Measurements from ENCODE around the gene TRIM17.
"Not testable (repeated sequence)": the region's sequence is repeated elsewhere in the genome, so short reads cannot be mapped to it uniquely, and the experiment has no call there.

TRIM17 gene

GRCh38 chr1:228437424-228437962 lies 20.8 kb upstream of the TRIM17 start:
- CTCF ChIA-PET: no interaction called here
- Histone ChIP-seq H3K27ac (ENCODE audit: extremely low read depth, low read depth, low read length) (no peak overlapping the region), H3K36me3 (ENCODE audit: control insufficient read depth in 2 of 2, insufficient read depth in 1 of 2, low read length in 2 of 2) (no peaks in the 10 kb centered on the region), H3K4me1 (ENCODE audit: control insufficient read depth, insufficient read depth, low read length) (no peaks in the 10 kb centered on the region), H3K9me3 (ENCODE audit: control insufficient read depth, insufficient read depth, low read depth, low read length) (no peaks in the 10 kb centered on the region), H3K4me3 (ENCODE audit: low read depth, low read length) (no peak overlapping the region)
- TF ChIP-seq ZNF23 (tag by site-specific recombination; IDR thresholded peaks at IDR 0.05; ENCODE audit: borderline replicate concordance) (no peak), PRDM2 (tag by site-specific recombination; IDR thresholded peaks at IDR 0.05; ENCODE audit: borderline replicate concordance) (no peak), PRDM6 (tag by site-specific recombination; IDR thresholded peaks at IDR 0.05) (no peak), KLF7 (tag by site-specific recombination; IDR thresholded peaks at IDR 0.05; ENCODE audit: borderline replicate concordance) (no peak), ZNF157 (tag by site-specific recombination; IDR thresholded peaks at IDR 0.05) (no peak), FEZF1 (tag by site-specific recombination; IDR thresholded peaks at IDR 0.05) (no peak), ZNF404 (tag by site-specific recombination; IDR thresholded peaks at IDR 0.05) (no peak), ZNF292 (tag by site-specific recombination; IDR thresholded peaks at IDR 0.05; ENCODE audit: borderline replicate concordance, low read depth) (no peak), ZNF24 (tag by site-specific recombination; IDR thresholded peaks at IDR 0.05) (no peak), ZFHX2 (tag by site-specific recombination; conservative IDR thresholded peaks at IDR 0.05) (no peak), ZNF350 (tag by site-specific recombination; IDR thresholded peaks at IDR 0.05) (no peak), ZNF19 (tag by site-specific recombination; IDR thresholded peaks at IDR 0.05; ENCODE audit: low read depth) (no peak), ZNF558 (tag by site-specific recombination; IDR thresholded peaks at IDR 0.05) (no peak)
- TF ChIP-seq, protein P1, sequence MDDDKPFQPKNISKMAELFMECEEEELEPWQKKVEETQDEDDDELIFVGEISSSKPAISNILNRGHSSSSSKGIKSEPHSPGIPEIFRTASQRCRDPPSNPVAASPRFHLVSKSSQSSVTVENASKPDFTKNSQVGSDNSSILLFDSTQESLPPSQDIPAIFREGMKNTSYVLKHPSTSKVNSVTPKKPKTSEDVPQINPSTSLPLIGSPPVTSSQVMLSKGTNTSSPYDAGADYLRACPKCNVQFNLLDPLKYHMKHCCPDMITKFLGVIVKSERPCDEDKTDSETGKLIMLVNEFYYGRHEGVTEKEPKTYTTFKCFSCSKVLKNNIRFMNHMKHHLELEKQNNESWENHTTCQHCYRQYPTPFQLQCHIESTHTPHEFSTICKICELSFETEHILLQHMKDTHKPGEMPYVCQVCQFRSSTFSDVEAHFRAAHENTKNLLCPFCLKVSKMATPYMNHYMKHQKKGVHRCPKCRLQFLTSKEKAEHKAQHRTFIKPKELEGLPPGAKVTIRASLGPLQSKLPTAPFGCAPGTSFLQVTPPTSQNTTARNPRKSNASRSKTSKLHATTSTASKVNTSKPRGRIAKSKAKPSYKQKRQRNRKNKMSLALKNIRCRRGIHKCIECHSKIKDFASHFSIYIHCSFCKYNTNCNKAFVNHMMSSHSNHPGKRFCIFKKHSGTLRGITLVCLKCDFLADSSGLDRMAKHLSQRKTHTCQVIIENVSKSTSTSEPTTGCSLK (tag by site-specific recombination; IDR thresholded peaks at IDR 0.05): no peak
- POLR2A ChIA-PET: no interaction called here

- TF ChIP-seq TRIM28 (IDR thresholded peaks at IDR 0.05; ENCODE audit: borderline replicate concordance, low read length) (no peak), YY2 (tag by site-specific recombination; IDR thresholded peaks at IDR 0.05) (no peak), PRDM1 (tag by site-specific recombination; IDR thresholded peaks at IDR 0.05) (no peak), ZNF324 (tag by site-specific recombination; IDR thresholded peaks at IDR 0.05) (no peak), ZXDB (tag by site-specific recombination; IDR thresholded peaks at IDR 0.05) (no peak), ZNF585B (tag by site-specific recombination; IDR thresholded peaks at IDR 0.05) (no peak)
- CTCF ChIA-PET: interaction anchor here (0.6 to 2.9 kb wide), 3 partner anchors 10 to 295 kb away, joined by 3 to 7 read pairs (median 3); a partner anchor contains a TSS
- Histone ChIP-seq H3K27ac (ENCODE audit: extremely low read depth, low read depth, low read length) (no peak overlapping the region), H3K9me3 (ENCODE audit: control insufficient read depth, insufficient read depth, low read depth, low read length) (no peaks in the 10 kb centered on the region), H3K4me1 (ENCODE audit: control insufficient read depth, insufficient read depth, low read length) (no peaks in the 10 kb centered on the region), H3K4me3 (ENCODE audit: low read depth, low read length) (no peak overlapping the region), H3K36me3 (ENCODE audit: control insufficient read depth in 2 of 2, insufficient read depth in 1 of 2, low read length in 2 of 2) (no peaks in the 10 kb centered on the region)
- POLR2A ChIA-PET: no interaction called here
These were observed 18.0 kb upstream of the TRIM17 start for GRCh38 chr1:228434689-228435088.

DNA sequence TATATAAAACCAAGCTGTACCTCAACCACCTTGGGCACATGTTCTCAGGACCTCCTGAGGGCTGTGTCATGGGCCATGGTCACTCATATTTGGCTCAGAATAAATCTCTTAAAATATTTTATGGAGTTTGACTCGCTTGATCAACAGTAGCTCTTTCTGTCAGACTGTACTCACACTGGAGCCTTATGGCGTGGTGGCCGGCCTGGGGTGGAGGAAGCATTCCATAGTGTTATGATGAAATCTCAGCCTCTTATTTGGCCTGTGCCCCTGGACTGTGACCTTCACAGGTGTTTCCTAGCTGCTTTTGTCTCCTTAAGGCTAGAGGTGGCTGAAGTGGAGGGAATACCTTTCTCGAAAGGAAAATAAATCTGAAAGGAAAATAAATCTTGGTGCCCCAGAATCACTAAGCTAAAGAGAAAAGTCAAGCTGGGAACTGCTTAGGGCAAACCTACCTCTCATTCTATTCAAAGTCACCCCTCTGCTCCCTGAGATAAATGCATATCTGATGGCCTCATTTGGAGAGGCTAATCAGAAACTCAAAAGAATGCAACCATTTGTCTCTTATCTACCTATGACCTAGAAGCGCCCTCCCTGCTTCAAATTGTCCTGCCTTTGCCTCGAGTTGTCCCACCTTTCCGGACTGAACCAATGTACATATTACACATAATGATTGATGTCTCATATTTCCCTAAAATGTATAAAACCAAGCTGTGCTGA lies 16.8 kb upstream of the TRIM17 start:
- H3K27ac ChIP-seq (ENCODE audit: extremely low read depth, low read depth, low read length); H3K9me3 ChIP-seq (ENCODE audit: control insufficient read depth, insufficient read depth, low read depth, low read length); H3K4me3 ChIP-seq (ENCODE audit: low read depth, low read length); H3K4me1 ChIP-seq (ENCODE audit: control insufficient read depth, insufficient read depth, low read length); H3K36me3 ChIP-seq (ENCODE audit: control insufficient read depth in 2 of 2, insufficient read depth in 1 of 2, low read length in 2 of 2): not testable (repeated sequence)
- ChIA-PET CTCF (interaction anchor here (0.8 to 2.9 kb wide), 2 partner anchors 9 to 14 kb away, joined by 3 to 7 read pairs; a partner anchor contains a TSS), POLR2A (interaction anchor here (0.5 to 3.0 kb wide), 3 partner anchors 20 to 333 kb away, joined by 3 to 14 read pairs (median 3); partner anchors contain the start of gene TRIM11)

All from HEK293 (cell line).